ENCODE results near the gene C19orf38. TPM values are rescaled to one million over a fixed set of nuclear protein-coding genes. Genes with fewer than 3 reads are reported as not detected.
"Not testable (repeated sequence)": the region's sequence is repeated elsewhere in the genome, so short reads cannot be mapped to it uniquely, and the experiment has no call there.

C19orf38 gene
- total RNA-seq, 1 donor from 2014 or later = 0.82 TPM

- FAIRE-seq (no peak), DNase-seq (ENCODE audit: low spot score in 2 of 2) (peak; percentile 54 to 71)
These were observed 23.7 kb downstream of the C19orf38 start for GRCh38 chr19:10871711-10872545.

- DNase-seq (ENCODE audit: low spot score in 2 of 2) (no peak), FAIRE-seq (no peak)
These were observed 24.4 kb downstream of the C19orf38 start for GRCh38 chr19:10872546-10873107.

GRCh38 chr19:10874024-10874423 lies 25.8 kb downstream of the C19orf38 start:
- DNase-seq (ENCODE audit: low spot score in 2 of 2) = no peak
- FAIRE-seq = no peak

GRCh38 chr19:10876459-10877240 lies 28.4 kb downstream of the C19orf38 start:
- FAIRE-seq (no peak), DNase-seq (ENCODE audit: low spot score in 2 of 2) (no peak)

- not testable (repeated sequence) for DNase-seq (ENCODE audit: low spot score in 2 of 2); FAIRE-seq
These were observed 29.4 kb downstream of the C19orf38 start for GRCh38 chr19:10877608-10878007.

- no peak for FAIRE-seq
- no peak for DNase-seq (ENCODE audit: low spot score in 2 of 2)
These were observed 30.0 kb downstream of the C19orf38 start for GRCh38 chr19:10878253-10878652.

- no peak for FAIRE-seq
- DNase-seq (ENCODE audit: low spot score in 2 of 2) = no peak
These were observed 33.3 kb downstream of the C19orf38 start for GRCh38 chr19:10881403-10882107.

- FAIRE-seq = no peak
- no peak for DNase-seq (ENCODE audit: low spot score in 2 of 2)
These were observed 33.9 kb downstream of the C19orf38 start for GRCh38 chr19:10882108-10882457.

GRCh38 chr19:10884274-10884673 lies 36.1 kb downstream of the C19orf38 start:
- FAIRE-seq = no peak

GRCh38 chr19:10885201-10886169 lies 37.3 kb downstream of the C19orf38 start:
- DNase-seq (ENCODE audit: low spot score in 2 of 2) (no peak), FAIRE-seq (no peak)

More at GRCh38 chr19:10884274-10884673, 36.1 kb downstream of the C19orf38 start:
- DNase-seq (ENCODE audit: low spot score in 2 of 2) = no peak

GRCh38 chr19:10887616-10888367 lies 39.6 kb downstream of the C19orf38 start:
- DNase-seq (ENCODE audit: low spot score in 2 of 2) (no peak), FAIRE-seq (no peak)

GRCh38 chr19:10888421-10888866 lies 40.2 kb downstream of the C19orf38 start:
- FAIRE-seq = no peak
- DNase-seq (ENCODE audit: low spot score in 2 of 2) = no peak

GRCh38 chr19:10889880-10890279 lies 41.7 kb downstream of the C19orf38 start:
- FAIRE-seq = no peak
- no peak for DNase-seq (ENCODE audit: low spot score in 2 of 2)

GRCh38 chr19:10891405-10892086 lies 43.3 kb downstream of the C19orf38 start:
- FAIRE-seq (no peak), DNase-seq (ENCODE audit: low spot score in 2 of 2) (no peak)

GRCh38 chr19:10892256-10892655 lies 44.0 kb downstream of the C19orf38 start:
- DNase-seq (ENCODE audit: low spot score in 2 of 2) = no peak
- no peak for FAIRE-seq

GRCh38 chr19:10894911-10895213 lies 46.6 kb downstream of the C19orf38 start:
- DNase-seq (ENCODE audit: low spot score in 2 of 2) (no peak), FAIRE-seq (no peak)

GRCh38 chr19:10895363-10895762 lies 47.1 kb downstream of the C19orf38 start:
- FAIRE-seq = no peak
- no peak for DNase-seq (ENCODE audit: low spot score in 2 of 2)

- DNase-seq (ENCODE audit: low spot score in 2 of 2) = no peak
These were observed 47.7 kb downstream of the C19orf38 start for GRCh38 chr19:10895920-10896319.

More at GRCh38 chr19:10895920-10896319, 47.7 kb downstream of the C19orf38 start:
- FAIRE-seq = no peak
